Skeletal muscle satellite cell (primary cell): ENCODE data around the gene PCSK6.

Experiments used
- H3K27me3 ChIP-seq: 2 replicates; pipeline ENCODE4 v1.7.0; 2013; ENCODE audit warnings: low read length; ENCODE audit not compliant: control insufficient read depth, insufficient read depth
- H3K36me3 ChIP-seq: 2 replicates; pipeline ENCODE4 v1.7.0; 2013; ENCODE audit warnings: mild to moderate bottlenecking, control low read depth, low read length; ENCODE audit not compliant: insufficient read depth
- H3K4me1 ChIP-seq: 2 replicates; pipeline ENCODE4 v1.7.0; 2013; ENCODE audit warnings: low read length; ENCODE audit not compliant: control insufficient read depth, insufficient read depth
- H3K4me2 ChIP-seq: 2 replicates; pipeline ENCODE4 v1.7.0; 2013; ENCODE audit warnings: mild to moderate bottlenecking, low read length
- H3K4me3 ChIP-seq: 2 replicates; pipeline ENCODE4 v1.7.0; 2013; ENCODE audit warnings: low read length
- H3K9ac ChIP-seq: 2 replicates; pipeline ENCODE4 v1.7.0; 2013; ENCODE audit warnings: mild to moderate bottlenecking, low read depth, low read length, moderate library complexity
- H3K9me3 ChIP-seq: replicated peaks from 2 replicates; pipeline ENCODE4 v1.7.0; 2013; ENCODE audit warnings: mild to moderate bottlenecking, control low read depth, low read length

The PCSK6 gene

DNA sequence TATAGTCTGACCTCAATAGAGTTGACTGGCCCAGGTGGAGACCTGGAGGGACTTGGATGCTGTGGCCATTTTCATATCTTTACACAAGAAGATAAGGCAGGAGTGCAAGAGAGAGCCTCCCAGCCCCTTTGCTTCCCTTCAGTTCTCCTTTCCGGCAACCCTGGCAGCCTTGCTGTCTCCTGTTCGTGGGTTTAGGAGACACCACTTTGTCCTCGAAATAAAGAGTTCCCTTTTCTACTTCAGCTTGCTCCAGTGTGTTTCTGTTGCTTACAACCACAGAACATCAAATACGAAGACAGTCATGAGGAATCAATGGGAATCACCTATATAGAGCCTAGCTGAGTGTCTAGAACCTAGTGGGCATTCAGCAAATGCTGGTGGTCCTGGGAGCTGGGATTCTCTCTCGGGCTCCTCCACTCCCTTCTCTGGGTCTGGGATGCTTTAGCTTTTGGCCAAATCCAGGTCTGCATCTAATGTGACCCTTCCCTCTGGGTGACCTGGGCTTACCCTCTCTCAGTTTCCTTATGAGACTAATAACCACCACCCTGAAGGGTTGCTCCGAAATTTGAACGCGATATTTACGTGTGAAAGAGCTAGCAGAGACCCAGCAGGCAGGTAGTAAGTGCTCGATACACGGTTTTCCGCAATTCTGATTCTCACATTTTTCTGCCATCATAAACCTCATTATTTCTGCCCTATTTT, 44.5 kb downstream of the PCSK6 start:
- Histone ChIP-seq H3K4me1 (peaks cover 7% of the 10 kb centered on the region), H3K4me3 (no peak overlapping the region), H3K9me3 (no peaks in the 10 kb centered on the region), H3K36me3 (no peaks in the 10 kb centered on the region), H3K27me3 (peaks cover 22% of the 10 kb centered on the region), H3K4me2 (no peak overlapping the region), H3K9ac (no peak overlapping the region)

DNA sequence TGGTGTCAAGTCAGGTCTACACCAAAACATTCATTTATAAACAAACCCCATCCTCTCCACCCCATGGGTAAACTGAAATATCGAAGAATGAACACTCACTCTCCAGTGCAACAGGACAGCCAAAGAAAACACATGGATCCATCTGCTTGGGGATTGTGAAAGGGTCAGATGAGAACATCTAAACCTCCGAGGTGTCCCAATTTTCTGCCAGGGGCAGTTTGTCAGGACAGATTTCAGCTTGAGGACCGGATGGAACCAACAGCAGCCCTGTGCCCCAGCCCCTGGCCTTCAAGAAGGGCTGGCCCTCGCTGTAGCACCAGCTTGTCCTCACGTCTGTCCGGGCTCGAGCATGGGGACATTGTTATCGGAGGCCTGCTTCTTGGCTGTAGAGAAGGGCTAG, 45.5 kb downstream of the PCSK6 start:
- H3K4me1 ChIP-seq: peaks cover 14% of the 10 kb centered on the region
- no peak overlapping the region for H3K9ac ChIP-seq
- H3K27me3 ChIP-seq: peaks cover 20% of the 10 kb centered on the region
- H3K4me3 ChIP-seq: no peak overlapping the region
- no peaks in the 10 kb centered on the region for H3K36me3 ChIP-seq
- H3K9me3 ChIP-seq: no peaks in the 10 kb centered on the region
- no peak overlapping the region for H3K4me2 ChIP-seq

DNA sequence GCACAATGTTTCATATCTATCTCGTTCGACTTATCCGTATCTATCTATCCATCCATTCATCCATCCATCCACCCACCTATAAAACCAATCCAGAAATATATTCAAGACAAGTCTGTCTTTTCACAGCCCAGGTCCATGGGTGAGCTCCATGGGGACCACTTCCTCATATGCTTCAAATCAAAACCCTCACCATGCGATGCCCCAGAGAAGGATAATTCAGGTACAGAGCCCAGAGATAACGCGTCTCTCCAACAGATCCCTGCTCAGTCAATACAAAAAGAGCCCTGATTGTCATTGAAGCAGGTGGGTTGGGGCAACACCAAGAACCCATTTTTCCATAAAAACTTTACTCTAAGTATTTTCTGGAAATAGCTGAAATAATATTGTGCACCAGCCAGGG, 47.2 kb downstream of the PCSK6 start:
- peaks cover 15% of the 10 kb centered on the region for H3K4me1 ChIP-seq
- H3K9ac ChIP-seq: no peak overlapping the region
- no peaks in the 10 kb centered on the region for H3K36me3 ChIP-seq
- no peak overlapping the region for H3K4me3 ChIP-seq
- H3K27me3 ChIP-seq: peaks cover 20% of the 10 kb centered on the region
- H3K4me2 ChIP-seq: no peak overlapping the region
- H3K9me3 ChIP-seq: no peaks in the 10 kb centered on the region

DNA sequence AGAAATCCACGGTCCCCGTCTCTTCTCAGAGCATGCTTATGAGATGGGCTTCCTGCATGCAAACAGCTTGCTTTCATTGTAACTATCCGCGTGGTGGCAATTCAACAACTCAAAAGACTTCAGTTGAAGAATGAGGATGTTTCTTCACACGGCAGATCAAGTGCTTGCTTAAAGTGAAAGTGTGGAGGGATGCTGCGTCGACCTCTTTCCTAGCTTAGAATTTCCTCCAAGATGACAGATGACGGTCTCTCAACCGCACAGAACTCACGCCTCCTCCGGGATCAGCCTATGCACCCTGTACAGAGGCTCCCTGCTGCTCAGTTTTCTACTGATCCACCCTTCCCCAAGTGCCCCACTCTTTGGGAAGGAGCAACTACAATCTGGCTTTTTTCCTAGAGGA, 47.8 kb downstream of the PCSK6 start:
- no peaks in the 10 kb centered on the region for H3K36me3 ChIP-seq
- peaks cover 21% of the 10 kb centered on the region for H3K27me3 ChIP-seq
- no peak overlapping the region for H3K9ac ChIP-seq
- H3K4me2 ChIP-seq: no peak overlapping the region
- peaks cover 15% of the 10 kb centered on the region for H3K4me1 ChIP-seq
- H3K9me3 ChIP-seq: no peaks in the 10 kb centered on the region
- H3K4me3 ChIP-seq: no peak overlapping the region

DNA sequence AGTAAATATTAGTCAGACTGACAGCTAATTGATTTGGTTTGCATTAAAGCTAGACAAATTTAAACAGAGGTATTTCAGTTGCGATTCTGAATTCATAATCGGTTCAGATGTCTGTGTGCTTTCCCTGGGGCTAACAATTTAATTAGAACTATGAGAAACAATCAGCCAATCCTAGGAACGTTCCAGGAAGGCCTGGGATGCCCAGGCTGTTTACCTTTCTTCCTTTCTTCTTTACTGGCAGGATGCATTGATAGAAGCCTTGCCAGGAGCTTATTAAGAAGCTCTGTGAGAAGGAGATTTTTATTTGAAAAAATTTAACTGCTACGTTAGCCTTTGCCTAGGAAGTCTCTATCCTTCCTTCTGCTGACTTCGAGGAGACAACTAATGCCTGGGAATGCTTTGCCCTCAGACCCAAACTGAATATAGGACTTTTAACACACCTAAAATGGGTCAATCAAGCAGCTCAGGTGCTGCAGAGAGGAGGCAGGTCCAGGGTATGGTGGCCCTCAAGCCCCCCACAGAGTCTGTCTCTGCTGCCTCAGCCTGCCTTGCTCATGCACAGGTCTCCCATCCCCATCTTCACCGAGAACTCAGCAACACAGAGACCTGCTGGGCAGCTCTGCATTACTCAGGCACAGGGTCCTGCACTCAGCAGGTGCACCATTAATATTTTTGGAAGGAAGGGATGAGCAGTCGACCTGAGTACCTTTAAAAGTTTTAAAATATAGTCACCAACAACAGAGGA, 48.5 kb downstream of the PCSK6 start:
- Histone ChIP-seq H3K4me2 (no peak overlapping the region), H3K4me3 (no peak overlapping the region)

DNA sequence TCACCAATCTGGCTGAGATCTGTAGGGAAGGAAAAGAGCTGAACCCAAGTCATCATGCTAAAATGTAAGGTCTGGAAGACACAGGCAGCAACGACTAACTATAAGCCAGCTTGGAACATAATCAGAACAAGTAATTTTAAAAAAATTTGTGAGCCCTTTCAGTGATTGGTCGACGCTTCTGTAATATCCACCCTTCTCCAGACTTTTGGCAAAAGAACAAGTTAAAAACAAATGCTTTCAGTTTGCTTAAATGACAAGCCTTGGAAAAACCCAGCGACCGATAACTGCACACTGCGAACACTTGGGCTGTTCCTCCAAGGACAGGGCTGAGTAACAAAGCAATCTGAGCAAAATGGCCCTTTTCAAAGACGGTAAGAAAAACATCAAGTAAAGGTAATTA, 49.6 kb downstream of the PCSK6 start:
- Histone ChIP-seq H3K4me3 (peak overlapping the region; percentile 41), H3K4me1 (peaks cover 12% of the 10 kb centered on the region), H3K9ac (no peak overlapping the region), H3K9me3 (no peaks in the 10 kb centered on the region), H3K4me2 (peak overlapping the region; percentile 64), H3K36me3 (no peaks in the 10 kb centered on the region), H3K27me3 (peaks cover 26% of the 10 kb centered on the region)

More for the DNA sequence above, 48.5 kb downstream of the PCSK6 start:
- Histone ChIP-seq H3K27me3 (peaks cover 24% of the 10 kb centered on the region), H3K9ac (no peak overlapping the region), H3K4me1 (peaks cover 12% of the 10 kb centered on the region), H3K9me3 (no peaks in the 10 kb centered on the region), H3K36me3 (no peaks in the 10 kb centered on the region)

DNA sequence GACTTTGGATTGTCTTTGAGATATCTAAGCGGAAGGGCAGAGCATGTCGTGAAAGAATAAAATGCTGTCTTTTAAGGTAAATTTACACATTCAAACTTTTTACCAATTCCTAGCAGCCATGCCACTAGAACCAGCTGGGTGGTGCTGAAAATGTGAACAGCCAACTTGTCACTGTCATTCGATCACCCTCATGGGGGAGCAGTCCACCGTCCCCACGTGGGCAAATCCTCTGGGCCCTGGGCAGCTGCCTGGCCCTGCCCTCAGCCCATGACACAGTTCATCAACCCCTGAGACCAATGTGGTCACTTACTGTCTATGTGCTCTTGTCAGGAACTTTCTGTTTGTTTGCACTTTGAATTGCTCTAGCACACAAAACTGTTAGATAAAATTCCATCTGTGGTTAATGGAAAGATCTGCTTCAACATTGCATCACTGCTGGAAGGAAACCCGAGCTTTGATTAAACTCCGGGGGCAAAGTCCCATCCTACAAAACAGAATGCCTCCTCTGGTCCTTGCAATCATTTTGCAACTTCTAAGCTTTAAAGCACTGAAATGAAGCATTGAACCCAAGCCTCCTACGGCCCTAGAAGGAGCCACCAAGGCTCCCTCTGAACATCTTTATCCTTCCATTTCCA, 50.1 kb downstream of the PCSK6 start:
- H3K36me3 ChIP-seq: no peaks in the 10 kb centered on the region
- H3K9ac ChIP-seq: no peak overlapping the region
- H3K9me3 ChIP-seq: no peaks in the 10 kb centered on the region
- peak overlapping the region; percentile 41 for H3K4me3 ChIP-seq
- peak overlapping the region; percentile 64 for H3K4me2 ChIP-seq
- H3K4me1 ChIP-seq: peaks cover 12% of the 10 kb centered on the region
- H3K27me3 ChIP-seq: peaks cover 26% of the 10 kb centered on the region

DNA sequence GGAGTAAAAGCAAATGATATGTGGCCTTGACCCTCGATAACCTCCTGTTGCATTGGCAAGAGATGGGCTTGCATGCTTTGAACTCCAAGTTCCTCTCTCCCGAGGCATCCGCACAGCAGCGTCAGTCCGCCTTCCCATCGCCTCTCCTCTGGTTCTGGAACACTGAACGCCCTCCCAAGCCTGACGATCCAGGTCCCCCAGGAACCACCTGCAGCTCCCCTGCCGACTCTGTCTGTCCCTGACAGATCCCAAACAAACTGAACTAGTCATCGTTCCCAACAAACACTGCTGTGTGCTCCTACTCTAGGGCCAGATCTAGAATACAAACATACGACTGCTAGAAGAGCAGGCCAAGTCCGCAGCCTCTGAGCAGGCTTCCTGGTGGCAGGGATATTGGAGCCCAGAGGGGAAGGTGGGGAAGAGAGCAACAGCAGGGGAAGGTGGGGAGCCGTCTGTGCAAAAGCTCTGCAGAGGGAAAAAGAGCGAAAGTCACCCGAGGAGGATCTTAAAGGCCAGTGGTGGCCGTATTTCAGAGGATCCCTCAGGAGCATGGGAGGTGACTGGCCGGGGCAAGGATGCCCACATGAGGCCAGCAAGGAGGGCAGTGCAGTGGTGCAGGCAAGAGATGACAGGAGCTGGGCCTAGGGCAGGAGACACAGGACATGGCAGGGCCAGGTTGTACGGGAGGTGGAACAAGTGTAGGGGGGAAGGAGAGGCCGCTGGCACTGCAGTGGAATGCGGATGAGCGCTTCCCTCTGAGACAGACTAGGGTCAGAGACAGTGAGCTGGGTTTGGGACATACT, 50.8 kb downstream of the PCSK6 start:
- Histone ChIP-seq H3K4me2 (no peak overlapping the region), H3K9ac (no peak overlapping the region), H3K27me3 (peaks cover 25% of the 10 kb centered on the region), H3K9me3 (no peaks in the 10 kb centered on the region), H3K4me1 (peaks cover 12% of the 10 kb centered on the region), H3K4me3 (no peak overlapping the region), H3K36me3 (no peaks in the 10 kb centered on the region)

DNA sequence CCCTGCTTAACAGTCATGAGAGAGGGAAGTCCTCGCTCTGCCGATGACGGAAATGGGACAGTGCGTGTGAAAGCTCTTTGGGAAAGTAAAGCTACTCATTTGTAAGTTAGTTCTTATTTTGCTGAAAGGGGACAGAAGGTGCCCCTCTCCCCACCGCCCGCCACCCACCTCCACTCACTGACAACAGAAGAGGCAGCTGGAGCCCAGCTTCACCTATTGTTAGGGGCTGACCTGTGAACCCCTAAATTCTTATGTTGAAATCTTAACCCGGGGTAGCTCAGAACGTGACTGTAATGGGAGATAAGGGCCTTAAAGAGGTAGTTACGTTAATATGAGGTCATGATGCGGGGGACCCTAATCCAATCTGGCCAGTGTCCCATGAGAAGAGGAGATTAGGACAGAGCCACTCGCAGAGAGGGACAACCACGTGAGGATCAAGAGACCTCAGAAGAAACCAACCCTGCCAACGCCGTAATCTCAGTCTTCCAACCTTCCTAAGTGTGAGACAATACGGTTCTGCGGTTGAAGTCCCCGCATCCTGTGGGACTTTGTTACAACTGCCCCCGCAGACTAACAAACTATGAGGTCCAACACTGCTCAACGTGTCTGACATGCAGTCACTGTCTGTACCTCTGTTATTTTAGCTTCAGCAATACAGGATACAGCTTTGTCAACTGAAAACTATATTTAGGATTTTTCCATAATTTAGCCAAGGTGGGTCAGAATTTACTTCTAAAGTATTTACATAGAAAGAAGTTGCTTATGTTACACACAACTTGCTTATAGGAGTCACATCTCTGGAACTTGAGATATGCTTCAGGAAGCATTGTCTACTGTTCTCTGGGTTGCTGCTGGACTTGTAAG, 51.7 kb downstream of the PCSK6 start:
- H3K4me3 ChIP-seq: no peak overlapping the region
- no peaks in the 10 kb centered on the region for H3K36me3 ChIP-seq
- peaks cover 12% of the 10 kb centered on the region for H3K4me1 ChIP-seq
- peaks cover 30% of the 10 kb centered on the region for H3K27me3 ChIP-seq
- no peak overlapping the region for H3K4me2 ChIP-seq
- no peak overlapping the region for H3K9ac ChIP-seq
- H3K9me3 ChIP-seq: no peaks in the 10 kb centered on the region

DNA sequence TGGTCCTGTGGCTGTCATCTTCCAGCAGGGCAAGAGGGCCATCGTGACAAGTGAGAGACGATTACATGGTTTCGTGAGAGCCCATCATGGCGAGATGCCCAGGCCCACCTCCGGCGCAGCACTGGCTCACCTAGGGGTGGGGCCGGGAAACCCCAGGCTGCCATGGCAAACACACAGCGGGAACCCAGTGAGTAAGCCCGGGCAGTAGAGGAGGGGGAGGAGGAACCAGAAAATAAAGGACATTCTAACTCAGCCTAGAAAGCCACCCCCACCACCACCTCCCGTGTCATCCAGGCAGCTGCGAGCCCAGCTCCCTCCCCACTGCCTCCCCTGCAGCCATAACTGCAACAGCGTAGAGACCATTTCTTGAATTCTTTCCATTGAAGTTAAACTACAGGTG, 52.3 kb downstream of the PCSK6 start:
- Histone ChIP-seq H3K9ac (no peak overlapping the region), H3K36me3 (no peaks in the 10 kb centered on the region), H3K4me3 (no peak overlapping the region), H3K27me3 (peaks cover 29% of the 10 kb centered on the region), H3K4me2 (no peak overlapping the region), H3K9me3 (no peaks in the 10 kb centered on the region), H3K4me1 (peaks cover 12% of the 10 kb centered on the region)
